ENCODE measurements around the gene ATXN7. TPM values are rescaled to one million over a fixed set of nuclear protein-coding genes. Genes with fewer than 3 reads are reported as not detected.

Gene ATXN7
- total RNA-seq, 1 experiment from 2014 or later = 11.3 TPM

DNA sequence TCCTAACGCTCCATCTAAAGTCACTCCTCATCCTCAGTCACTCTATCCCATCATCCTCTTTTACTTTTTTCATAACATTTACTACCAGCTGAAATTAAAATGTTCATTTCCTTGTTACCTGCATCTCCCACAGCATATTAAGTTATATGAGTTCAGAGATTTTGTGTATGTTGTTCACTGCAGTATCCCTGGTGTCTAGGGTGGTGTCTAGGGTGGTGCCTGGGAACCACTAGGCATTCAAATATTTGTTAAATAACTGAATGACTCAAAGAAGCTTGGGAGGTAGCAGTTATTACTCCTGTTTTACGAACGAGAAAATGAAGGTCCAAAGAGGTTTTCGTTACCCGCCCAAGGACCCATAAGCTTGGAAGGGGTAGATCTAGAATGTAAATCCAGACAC lies 46.4 kb upstream of the ATXN7 start:
- intact Hi-C loops (cut with micrococcal nuclease; ENCODE audit: unreplicated experiment) = loop anchor here (5.0 kb wide), 1 partner anchor 155 kb away; no protein-coding TSS in a partner anchor
- POLR2A ChIA-PET (ENCODE audit: low non-redundant PET) = no interaction called here
- CTCF ChIA-PET = interaction anchor here (1.3 kb wide), 1 partner anchor 467 kb away, joined by 3 read pairs; no protein-coding TSS in a partner anchor

DNA sequence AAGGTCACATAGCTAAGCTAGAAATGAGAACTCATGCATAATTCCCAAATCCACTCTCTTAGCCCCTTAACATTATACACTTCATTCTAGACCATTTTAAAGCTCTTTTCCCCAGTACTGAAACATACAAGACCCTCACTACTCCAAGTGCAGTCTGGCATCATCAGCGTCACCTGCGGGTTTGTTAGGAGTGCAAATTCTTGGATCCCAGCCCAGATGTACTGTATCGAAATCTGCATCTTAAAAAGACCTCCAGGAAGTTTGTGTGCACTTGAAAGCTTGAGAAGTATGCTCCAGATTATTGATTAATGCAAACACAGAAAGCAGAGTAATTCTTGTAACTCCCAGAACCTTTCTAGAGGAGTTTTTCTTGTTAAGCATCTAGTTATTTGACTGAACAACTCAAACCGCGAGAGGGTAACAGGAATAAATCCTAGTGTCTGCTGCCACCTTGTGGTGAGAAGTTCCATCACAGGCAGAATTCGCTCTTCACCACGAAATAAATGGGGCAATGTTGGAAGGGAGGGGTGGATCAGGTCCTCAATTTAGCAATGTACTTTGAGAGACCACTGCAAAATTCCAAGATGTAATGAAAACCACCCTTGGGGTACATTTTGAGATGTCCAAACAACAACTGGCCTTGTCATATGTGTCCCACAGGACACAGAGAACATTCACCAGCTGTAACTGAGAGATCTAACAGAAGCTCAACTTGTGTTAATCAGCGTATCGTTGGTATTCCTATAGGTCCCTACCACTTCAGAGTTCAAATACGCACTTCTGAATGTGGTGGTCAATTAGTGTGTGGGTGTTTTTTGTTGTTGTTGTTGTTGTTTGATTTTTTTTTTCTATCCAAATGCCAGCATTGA lies 45.2 kb upstream of the ATXN7 start:
- no peaks in the 10 kb centered on the region for H3K27me3 ChIP-seq (replicated peaks; ENCODE audit: insufficient read depth, low read depth, low read length, poor library complexity)
- H3K4me1 ChIP-seq (ENCODE audit: insufficient read depth, low read length, poor library complexity, severe bottlenecking) = no peaks in the 10 kb centered on the region
- BruUV-seq (replicated peaks) = no TSS peak
- ChIA-PET CTCF (interaction anchor here (0.9 to 1.3 kb wide), 3 partner anchors 454 to 468 kb away, joined by 3 to 4 read pairs (median 3); no protein-coding TSS in a partner anchor), POLR2A (ENCODE audit: low non-redundant PET) (no interaction called here)
- DNase-seq (ENCODE audit: low spot score) = peak; percentile 55
- intact Hi-C loops (cut with micrococcal nuclease; ENCODE audit: unreplicated experiment) = loop anchor here (1.0 to 5.0 kb wide), 2 partner anchors 156 to 467 kb away; no protein-coding TSS in a partner anchor
- H3K9me3 ChIP-seq (ENCODE audit: low read depth, low read length, poor library complexity, severe bottlenecking) = no peaks in the 10 kb centered on the region
- H3K4me3 ChIP-seq (ENCODE audit: low read depth, low read length, poor library complexity, severe bottlenecking) = no peak overlapping the region
- H3K36me3 ChIP-seq (ENCODE audit: insufficient read depth, low read length, poor library complexity, severe bottlenecking) = no peaks in the 10 kb centered on the region
- TF ChIP-seq, protein P1, sequence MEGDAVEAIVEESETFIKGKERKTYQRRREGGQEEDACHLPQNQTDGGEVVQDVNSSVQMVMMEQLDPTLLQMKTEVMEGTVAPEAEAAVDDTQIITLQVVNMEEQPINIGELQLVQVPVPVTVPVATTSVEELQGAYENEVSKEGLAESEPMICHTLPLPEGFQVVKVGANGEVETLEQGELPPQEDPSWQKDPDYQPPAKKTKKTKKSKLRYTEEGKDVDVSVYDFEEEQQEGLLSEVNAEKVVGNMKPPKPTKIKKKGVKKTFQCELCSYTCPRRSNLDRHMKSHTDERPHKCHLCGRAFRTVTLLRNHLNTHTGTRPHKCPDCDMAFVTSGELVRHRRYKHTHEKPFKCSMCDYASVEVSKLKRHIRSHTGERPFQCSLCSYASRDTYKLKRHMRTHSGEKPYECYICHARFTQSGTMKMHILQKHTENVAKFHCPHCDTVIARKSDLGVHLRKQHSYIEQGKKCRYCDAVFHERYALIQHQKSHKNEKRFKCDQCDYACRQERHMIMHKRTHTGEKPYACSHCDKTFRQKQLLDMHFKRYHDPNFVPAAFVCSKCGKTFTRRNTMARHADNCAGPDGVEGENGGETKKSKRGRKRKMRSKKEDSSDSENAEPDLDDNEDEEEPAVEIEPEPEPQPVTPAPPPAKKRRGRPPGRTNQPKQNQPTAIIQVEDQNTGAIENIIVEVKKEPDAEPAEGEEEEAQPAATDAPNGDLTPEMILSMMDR (conservative IDR thresholded peaks at IDR 0.05; ENCODE audit: low read depth, low read length) = peak; percentile 67
- TF ChIP-seq EZH2 (IDR thresholded peaks at IDR 0.05; ENCODE audit: borderline replicate concordance, low read depth, low read length, poor library complexity, severe bottlenecking) = no peak
- no peak overlapping the region for H3K27ac ChIP-seq (ENCODE audit: low read depth, low read length, poor library complexity, severe bottlenecking)

More for the DNA sequence above, 46.4 kb upstream of the ATXN7 start:
- Histone ChIP-seq H3K27me3 (replicated peaks; ENCODE audit: insufficient read depth, low read depth, low read length, poor library complexity) (no peaks in the 10 kb centered on the region), H3K27ac (ENCODE audit: low read depth, low read length, poor library complexity, severe bottlenecking) (no peak overlapping the region), H3K36me3 (ENCODE audit: insufficient read depth, low read length, poor library complexity, severe bottlenecking) (no peaks in the 10 kb centered on the region), H3K4me1 (ENCODE audit: insufficient read depth, low read length, poor library complexity, severe bottlenecking) (no peaks in the 10 kb centered on the region), H3K4me3 (ENCODE audit: low read depth, low read length, poor library complexity, severe bottlenecking) (no peak overlapping the region), H3K9me3 (ENCODE audit: low read depth, low read length, poor library complexity, severe bottlenecking) (no peaks in the 10 kb centered on the region)
- TF ChIP-seq EZH2 (IDR thresholded peaks at IDR 0.05; ENCODE audit: borderline replicate concordance, low read depth, low read length, poor library complexity, severe bottlenecking) = no peak
- TF ChIP-seq, protein P1 (conservative IDR thresholded peaks at IDR 0.05; ENCODE audit: low read depth, low read length) = no peak
- no peak for DNase-seq (ENCODE audit: low spot score)
- BruUV-seq (replicated peaks) = no TSS peak

DNA sequence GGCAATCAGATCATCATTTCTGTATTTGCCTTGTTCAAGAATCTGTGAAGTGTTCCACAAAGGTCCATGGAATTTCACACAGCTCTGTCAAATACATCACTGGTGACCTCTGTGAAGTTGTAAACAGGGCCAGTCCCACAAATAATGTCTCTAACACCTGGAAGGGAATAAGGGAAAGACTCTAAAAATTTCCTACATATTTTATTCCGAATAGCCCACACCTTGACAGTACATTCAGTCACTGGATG lies 44.6 kb upstream of the ATXN7 start, which contains the start of gene C3orf49:
TSS of gene C3orf49 (plus strand) at position 149 of the 248 bp plus-strand sequence. CDS start 173 bp downstream, outside the sequence.
- intact Hi-C loops (cut with micrococcal nuclease; ENCODE audit: unreplicated experiment) = loop anchor here (5.0 kb wide), 1 partner anchor 157 kb away; no protein-coding TSS in a partner anchor
- no peak within 1 kb of the TSS for H3K27ac ChIP-seq (ENCODE audit: low read depth, low read length, poor library complexity, severe bottlenecking)
- no TSS peak for BruUV-seq (replicated peaks)
- POLR2A ChIA-PET (ENCODE audit: low non-redundant PET) = no interaction called here
- no peaks in the 10 kb centered on the region for H3K27me3 ChIP-seq (replicated peaks; ENCODE audit: insufficient read depth, low read depth, low read length, poor library complexity)
- no peaks in the 10 kb centered on the region for H3K36me3 ChIP-seq (ENCODE audit: insufficient read depth, low read length, poor library complexity, severe bottlenecking)
- DNase-seq (ENCODE audit: low spot score) = no peak
- CTCF ChIA-PET = interaction anchor here (0.9 to 1.3 kb wide), 2 partner anchors 454 to 468 kb away, joined by 3 to 4 read pairs; no protein-coding TSS in a partner anchor
- H3K4me3 ChIP-seq (ENCODE audit: low read depth, low read length, poor library complexity, severe bottlenecking) = no peak within 1 kb of the TSS
- H3K4me1 ChIP-seq (ENCODE audit: insufficient read depth, low read length, poor library complexity, severe bottlenecking) = no peaks in the 10 kb centered on the region
- H3K9me3 ChIP-seq (ENCODE audit: low read depth, low read length, poor library complexity, severe bottlenecking) = no peaks in the 10 kb centered on the region
- TF ChIP-seq EZH2 (IDR thresholded peaks at IDR 0.05; ENCODE audit: borderline replicate concordance, low read depth, low read length, poor library complexity, severe bottlenecking) = no peak
- TF ChIP-seq, protein P1 (conservative IDR thresholded peaks at IDR 0.05; ENCODE audit: low read depth, low read length) = no peak
